ENCODE results near the gene ATOSA.

Gene ATOSA

GRCh38 chr15:52709187-52709981 lies 30.2 kb upstream of the ATOSA start:
- in situ Hi-C loops (cut with HindIII; ENCODE audit: low sequenced_read_pairs): no loop called here
- no peak overlapping the region for H3K4me3 ChIP-seq (ENCODE audit: low read depth, low read length)
- no peak for TF ChIP-seq CTCF (IDR thresholded peaks at IDR 0.05; ENCODE audit: low read depth, low read length)
- DNase-seq (ENCODE audit: low read depth, low spot score): no peak

- in situ Hi-C loops (cut with HindIII; ENCODE audit: low sequenced_read_pairs): no loop called here
- no peak for TF ChIP-seq CTCF (IDR thresholded peaks at IDR 0.05; ENCODE audit: low read depth, low read length)
- H3K4me3 ChIP-seq (ENCODE audit: low read depth, low read length): no peak overlapping the region
- DNase-seq (ENCODE audit: low read depth, low spot score): peak; percentile 35
These were observed 26.9 kb upstream of the ATOSA start for GRCh38 chr15:52706091-52706490.

- TF ChIP-seq CTCF (IDR thresholded peaks at IDR 0.05; ENCODE audit: low read depth, low read length): no peak
- DNase-seq (ENCODE audit: low read depth, low spot score): no peak
These were observed 23.2 kb upstream of the ATOSA start for GRCh38 chr15:52702390-52702789.

GRCh38 chr15:52699457-52699856 lies 20.3 kb upstream of the ATOSA start:
- no peak for DNase-seq (ENCODE audit: low read depth, low spot score)
- H3K4me3 ChIP-seq (ENCODE audit: low read depth, low read length): no peak overlapping the region
- in situ Hi-C loops (cut with HindIII; ENCODE audit: low sequenced_read_pairs): no loop called here
- TF ChIP-seq CTCF (IDR thresholded peaks at IDR 0.05; ENCODE audit: low read depth, low read length): no peak

More at GRCh38 chr15:52702390-52702789, 23.2 kb upstream of the ATOSA start:
- in situ Hi-C loops (cut with HindIII; ENCODE audit: low sequenced_read_pairs): no loop called here
- H3K4me3 ChIP-seq (ENCODE audit: low read depth, low read length): no peak overlapping the region

GRCh38 chr15:52698514-52698913 lies 19.3 kb upstream of the ATOSA start:
- in situ Hi-C loops (cut with HindIII; ENCODE audit: low sequenced_read_pairs): no loop called here
- H3K4me3 ChIP-seq (ENCODE audit: low read depth, low read length): no peak overlapping the region
- no peak for DNase-seq (ENCODE audit: low read depth, low spot score)
- TF ChIP-seq CTCF (IDR thresholded peaks at IDR 0.05; ENCODE audit: low read depth, low read length): no peak

- no peak for DNase-seq (ENCODE audit: low read depth, low spot score)
- in situ Hi-C loops (cut with HindIII; ENCODE audit: low sequenced_read_pairs): no loop called here
- no peak overlapping the region for H3K4me3 ChIP-seq (ENCODE audit: low read depth, low read length)
- TF ChIP-seq CTCF (IDR thresholded peaks at IDR 0.05; ENCODE audit: low read depth, low read length): no peak
These were observed 17.9 kb upstream of the ATOSA start for GRCh38 chr15:52697051-52697450.
